ENCODE measurements around the gene NLRP1. TPM values are rescaled to one million over a fixed set of nuclear protein-coding genes. Genes with fewer than 3 reads are reported as not detected.

NLRP1 gene
- total and polyA plus RNA-seq, 2 donors (not counting 3 experiments of a cell fraction or from before 2014, with no cell fraction given): 43.8 to 53.9 TPM

- Histone ChIP-seq H2AFZ (ENCODE audit: low read depth, low read length) (no peak overlapping the region), H3K27ac (ENCODE audit: insufficient read depth, low read depth, low read length) (no peak overlapping the region), H3K9me3 (replicated peaks; ENCODE audit: control insufficient read depth, insufficient read depth, low read length) (no peaks in the 10 kb centered on the region), H3K4me2 (ENCODE audit: insufficient read depth, low read length) (no peak overlapping the region), H4K20me1 (replicated peaks; ENCODE audit: control insufficient read depth, extremely low read depth, insufficient read depth, low read length) (no peaks in the 10 kb centered on the region), H3K9ac (replicated peaks; ENCODE audit: extremely low read depth, insufficient read depth, low read length) (no peak overlapping the region), H3K4me3 (replicated peaks in 1 of 3; ENCODE audit: insufficient read depth in 1 of 3, low read depth in 1 of 3, low read length in 3 of 3) (no peak overlapping the region), H3K36me3 (ENCODE audit: control insufficient read depth in 2 of 2, extremely low read depth in 1 of 2, insufficient read depth in 2 of 2, low read length in 2 of 2) (peaks cover 15 to 59% of the 10 kb centered on the region in 2 experiments), H3K27me3 (ENCODE audit: control insufficient read depth in 2 of 2, insufficient read depth in 2 of 2, low read length in 2 of 2) (no peaks in the 10 kb centered on the region), H3K9me1 (replicated peaks; ENCODE audit: control insufficient read depth, extremely low read depth, insufficient read depth, low read length) (no peaks in the 10 kb centered on the region), H3K4me1 (ENCODE audit: control insufficient read depth, extremely low read depth, insufficient read depth, low read length) (no peaks in the 10 kb centered on the region), H3K79me2 (ENCODE audit: control insufficient read depth, insufficient read depth, low read length) (no peaks in the 10 kb centered on the region)
- DNase-seq (ENCODE audit: low read depth, low spot score): no peak
- dilution Hi-C loops (cut with MboI; ENCODE audit: extremely low pct_ligation_motif_present, low sequenced_read_pairs): no loop called here
- TF ChIP-seq GATA2 (IDR thresholded peaks at IDR 0.05; ENCODE audit: insufficient read depth, insufficient read length, low read depth, low read length) (no peak), POLR2A (IDR thresholded peaks at IDR 0.05; ENCODE audit: low read depth, low read length) (no peak)
- BruUV-seq (replicated peaks): no TSS peak
- POLR2A ChIA-PET: no interaction called here
- intact Hi-C loops (cut with micrococcal nuclease): no loop called here
- no peak for FAIRE-seq
- CTCF ChIA-PET: interaction anchor here (0.6 kb wide), 1 partner anchor 13 kb away, joined by 3 read pairs; no protein-coding TSS in a partner anchor
These were observed 42.6 kb downstream of the NLRP1 start for GRCh38 chr17:5541610-5542202.

- BruUV-seq (replicated peaks): no TSS peak
- dilution Hi-C loops (cut with MboI; ENCODE audit: extremely low pct_ligation_motif_present, low sequenced_read_pairs) (no loop called here), intact Hi-C loops (cut with micrococcal nuclease) (no loop called here)
- no peaks in the 10 kb centered on the region for H4K20me1 ChIP-seq (replicated peaks; ENCODE audit: control insufficient read depth, extremely low read depth, insufficient read depth, low read length)
- no peaks in the 10 kb centered on the region for H3K4me1 ChIP-seq (ENCODE audit: control insufficient read depth, extremely low read depth, insufficient read depth, low read length)
- no peaks in the 10 kb centered on the region for H3K9me1 ChIP-seq (replicated peaks; ENCODE audit: control insufficient read depth, extremely low read depth, insufficient read depth, low read length)
- FAIRE-seq (no peak), DNase-seq (ENCODE audit: low read depth, low spot score) (no peak)
- ChIA-PET CTCF (no interaction called here), POLR2A (no interaction called here)
- H3K4me3 ChIP-seq (replicated peaks in 1 of 3; ENCODE audit: insufficient read depth in 1 of 3, low read depth in 1 of 3, low read length in 3 of 3): no peak overlapping the region
- no peaks in the 10 kb centered on the region for H3K79me2 ChIP-seq (ENCODE audit: control insufficient read depth, insufficient read depth, low read length)
- no peak overlapping the region for H3K4me2 ChIP-seq (ENCODE audit: insufficient read depth, low read length)
- H3K36me3 ChIP-seq (ENCODE audit: control insufficient read depth in 2 of 2, extremely low read depth in 1 of 2, insufficient read depth in 2 of 2, low read length in 2 of 2): peaks cover 13 to 60% of the 10 kb centered on the region in 2 experiments
- H3K9me3 ChIP-seq (replicated peaks; ENCODE audit: control insufficient read depth, insufficient read depth, low read length): no peaks in the 10 kb centered on the region
- H2AFZ ChIP-seq (ENCODE audit: low read depth, low read length): no peak overlapping the region
- H3K27ac ChIP-seq (ENCODE audit: insufficient read depth, low read depth, low read length): no peak overlapping the region
- H3K9ac ChIP-seq (replicated peaks; ENCODE audit: extremely low read depth, insufficient read depth, low read length): no peak overlapping the region
- no peaks in the 10 kb centered on the region for H3K27me3 ChIP-seq (ENCODE audit: control insufficient read depth in 2 of 2, insufficient read depth in 2 of 2, low read length in 2 of 2)
- TF ChIP-seq CTCF (IDR thresholded peaks at IDR 0.05; ENCODE audit: extremely low read depth in 1 of 2, insufficient read depth in 1 of 2, low read depth in 1 of 2, low read length in 2 of 2) (no peak), GATA2 (IDR thresholded peaks at IDR 0.05; ENCODE audit: insufficient read depth, insufficient read length, low read depth, low read length) (no peak), POLR2AphosphoS5 (IDR thresholded peaks at IDR 0.05; ENCODE audit: insufficient read depth, low read depth, low read length) (no peak), JUN (IDR thresholded peaks at IDR 0.05; ENCODE audit: borderline replicate concordance, insufficient read depth, insufficient read length, low read depth) (no peak), EZH2 (IDR thresholded peaks at IDR 0.05; ENCODE audit: borderline replicate concordance, low read depth, low read length, severe bottlenecking) (no peak), POLR2A (IDR thresholded peaks at IDR 0.05; ENCODE audit: low read depth, low read length) (no peak), MAX (IDR thresholded peaks at IDR 0.05; ENCODE audit: insufficient read depth, insufficient read length) (no peak), FOS (IDR thresholded peaks at IDR 0.05; ENCODE audit: borderline replicate concordance, insufficient read depth, low read length) (no peak), MYC (IDR thresholded peaks at IDR 0.05; ENCODE audit: low read depth, low read length) (no peak)
These were observed 44.0 kb downstream of the NLRP1 start for GRCh38 chr17:5540321-5540720.

All from endothelial cell of umbilical vein (primary cell).